A549 (cell line): Measurements from ENCODE around the gene PRMT9. TPM values are rescaled to one million over a fixed set of nuclear protein-coding genes. Genes with fewer than 3 reads are reported as not detected.

Experiments
- ATAC-seq, 2 experiments: fragments of 200-7000 bp in 1 of 2; fragments of >200 bp in 1 of 2; cut with Nextera tagmentation in 1 of 2; cut with Tn5 transposase in 1 of 2; 3 replicates each; pipeline versions ENCODE4 v1.8.0 to v1.9.1; 2018 to 2020; ENCODE audit warnings: mild to moderate bottlenecking in 1 of 2, moderate library complexity in 1 of 2
- CTCF ChIA-PET: fragments of 300-600 bp; sonication (Branson Sonifier 250); formaldehyde crosslinking; extraction: SDS; loops from one replicate; lab custom pipeline; 2021; ENCODE audit warnings: antibody characterized with exemption, inconsistent platforms; lab: Yijun Ruan, JAX
- POLR2A ChIA-PET: fragments of 350-600 bp; formaldehyde crosslinking; extraction: SDS; loops from one replicate; lab custom pipeline; 2021; ENCODE audit warnings: antibody characterized with exemption, inconsistent platforms; lab: Yijun Ruan, JAX
- DNase-seq, 2 experiments: peaks; one replicate each; pipeline versions ENCODE4 v3.0.0 to v3.0.0-alpha.2; 2011 to 2016; ENCODE audit warnings: low read depth in 1 of 2, low spot score in 1 of 2
- FAIRE-seq: peaks from 2 replicates; lab custom pipeline; 2011; peaks lifted over from hg19 to GRCh38; lab: Jason Lieb, UNC
- H3K27ac ChIP-seq, 2 experiments: fragments of >200 bp; sonication (Bioruptor Twin); formaldehyde crosslinking; 3 replicates each; pipeline ENCODE4 v1.5.1; 2016 to 2017
- H3K4me1 ChIP-seq: fragments of >200 bp; sonication (Bioruptor Twin); formaldehyde crosslinking; 3 replicates; pipeline ENCODE4 v1.6.1; 2016
- H3K4me2 ChIP-seq: fragments of >200 bp; sonication (Bioruptor Twin); formaldehyde crosslinking; 3 replicates; pipeline ENCODE4 v1.6.1; 2016
- H3K4me3 ChIP-seq: fragments of >200 bp; sonication (Bioruptor Twin); formaldehyde crosslinking; 3 replicates; pipeline ENCODE4 v1.5.1; 2016
- H3K9me3 ChIP-seq: fragments of >200 bp; sonication (Bioruptor Twin); formaldehyde crosslinking; 3 replicates; pipeline ENCODE4 v1.6.1; 2016
- CBX2 ChIP-seq: fragments of 200-600 bp; sonication (generic); IDR thresholded peaks from 2 replicates; pipeline ENCODE4 v1.6.1; 2016; ENCODE audit warnings: low read depth, mild to moderate bottlenecking, borderline replicate concordance
- CBX8 ChIP-seq: fragments of 200-600 bp; sonication (generic); IDR thresholded peaks from 2 replicates; pipeline ENCODE4 v1.6.1; 2016
- CHD4 ChIP-seq: fragments of 200-600 bp; sonication (generic); IDR thresholded peaks from 2 replicates; pipeline ENCODE4 v1.6.1; 2016; ENCODE audit warnings: antibody characterized with exemption, mild to moderate bottlenecking, borderline replicate concordance
- EHMT2 ChIP-seq: fragments of 200-600 bp; sonication (generic); IDR thresholded peaks from 2 replicates; pipeline ENCODE4 v1.6.1; 2016; ENCODE audit warnings: antibody characterized with exemption, low read depth, mild to moderate bottlenecking, moderate library complexity
- FOSB ChIP-seq: fragments of 250-450 bp; sonication (Bioruptor Pico); IDR thresholded peaks from 2 replicates; pipeline ENCODE4 v1.5.0; 2020; ENCODE audit warnings: mild to moderate bottlenecking, moderate library complexity
- FOSL2 ChIP-seq, 2 experiments: fragments of 450-650 bp in 1 of 2; fragments of >200 bp in 1 of 2; sonication (Bioruptor Twin) in 1 of 2; formaldehyde crosslinking; IDR thresholded peaks; 2 replicates each; pipeline versions ENCODE4 v1.5.0 to v1.6.1; 2016 to 2020; ENCODE audit warnings: mild to moderate bottlenecking in 1 of 2, moderate library complexity in 1 of 2
- HOXA7 ChIP-seq: fragments of 250-450 bp; sonication (Bioruptor Pico); IDR thresholded peaks from 2 replicates; pipeline ENCODE4 v1.5.0; 2020; ENCODE audit warnings: mild to moderate bottlenecking, moderate library complexity
- HOXB13 ChIP-seq: fragments of 250-450 bp; sonication (Bioruptor Pico); IDR thresholded peaks from 2 replicates; pipeline ENCODE4 v1.5.0; 2020; ENCODE audit warnings: low read depth, mild to moderate bottlenecking, moderate library complexity
- JUN ChIP-seq, 2 experiments: fragments of >200 bp; sonication (Bioruptor Twin); formaldehyde crosslinking; IDR thresholded peaks; 2 replicates in 1 of 2; 3 replicates in 1 of 2; pipeline ENCODE4 v1.6.1; 2016 to 2017
- KDM5A ChIP-seq: fragments of 200-600 bp; sonication (generic); IDR thresholded peaks from 2 replicates; pipeline ENCODE4 v1.6.1; 2016; ENCODE audit warnings: antibody characterized with exemption, mild to moderate bottlenecking
- MAFK ChIP-seq: fragments of 450-650 bp; IDR thresholded peaks from 2 replicates; pipeline ENCODE4 v1.6.1; 2014; ENCODE audit not compliant: partially characterized antibody
- MYC ChIP-seq: IDR thresholded peaks from 2 replicates; pipeline ENCODE4 v1.6.1; 2012; ENCODE audit warnings: mild to moderate bottlenecking, inconsistent platforms, low read length, improper control_type of control experiment, borderline replicate concordance
- POLR2AphosphoS2 ChIP-seq: conservative IDR thresholded peaks from 2 replicates; pipeline ENCODE4 v1.6.1; 2012; ENCODE audit warnings: low read length, improper control_type of control experiment, inconsistent platforms
- RARB ChIP-seq: fragments of 250-450 bp; sonication (Bioruptor Pico); IDR thresholded peaks from 2 replicates; pipeline ENCODE4 v1.8.0; 2021; ENCODE audit warnings: mild to moderate bottlenecking, moderate library complexity
- ZFP36 ChIP-seq: fragments of 450-650 bp; IDR thresholded peaks from 2 replicates; pipeline ENCODE4 v1.6.1; 2014; ENCODE audit warnings: borderline replicate concordance; ENCODE audit not compliant: partially characterized antibody
- ZNF302 ChIP-seq: fragments of 250-450 bp; sonication (Bioruptor Pico); IDR thresholded peaks from 2 replicates; pipeline ENCODE4 v1.9.0; 2021; ENCODE audit warnings: inconsistent platforms, mild to moderate bottlenecking, moderate library complexity
- WGBS: methylation state at CpG from one replicate; pipeline ENCODE4 v1.1.6; 2017; ENCODE audit errors: missing lambda C conversion rate; 5-methylcytosine and 5-hydroxymethylcytosine counted together
- polyA plus RNA-seq, 4 experiments: library from polyadenylated mRNA; depleted of rRNA in 3 of 4; stranded (reverse); fragments of >200 nt; fragmentation: RNase III in 1 of 4; extraction: RNeasy Plus Mini Kit Qiagen cat#74134 plus additional on column Dnase treatment in 1 of 4; gene quantifications; 2 replicates in 3 of 4; 3 replicates in 1 of 4; pipeline ENCODE4 v1.2.3, GENCODE V29; 2011 to 2017
- TF ChIP-seq, protein P1 (sequence below): fragments of 450-650 bp; IDR thresholded peaks from 2 replicates; pipeline ENCODE4 v1.6.1; 2014; ENCODE audit warnings: antibody characterized with exemption
- TF ChIP-seq, protein P2 (sequence below): fragments of >200 bp; sonication (Bioruptor Twin); formaldehyde crosslinking; IDR thresholded peaks from 3 replicates; pipeline ENCODE4 v1.6.1; 2016
- TF ChIP-seq, protein P3 (sequence below): fragments of 200-600 bp; sonication (generic); IDR thresholded peaks from 2 replicates; pipeline ENCODE4 v1.6.1; 2016; ENCODE audit warnings: antibody characterized with exemption, mild to moderate bottlenecking, moderate library complexity

PRMT9 gene
- polyA plus RNA-seq, 2 of the 4 experiments (the other 2 are of a cell fraction) = 2.8 to 6.3 TPM

DNA sequence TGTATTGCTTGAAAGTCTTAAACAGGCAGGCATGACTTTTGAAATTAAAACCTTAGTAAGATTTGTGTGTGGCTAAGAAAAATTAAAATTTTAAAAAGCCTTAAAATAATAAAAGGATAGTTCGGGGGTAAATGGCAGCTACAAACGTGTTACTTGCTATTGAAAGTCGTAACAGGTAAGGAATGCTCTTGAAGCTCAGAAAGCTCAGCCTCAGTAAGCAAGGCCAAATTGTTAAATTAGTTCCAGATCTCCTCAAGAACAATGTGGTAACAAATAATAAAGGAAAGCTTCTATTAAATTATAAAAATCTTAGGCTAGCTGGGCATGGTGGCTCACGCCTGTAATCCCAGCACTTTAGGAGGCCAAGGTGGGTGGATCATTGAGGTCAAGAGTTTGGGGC is 25.5 kb downstream of the PRMT9 start:
- ChIA-PET CTCF (no interaction called here), POLR2A (no interaction called here)
- TF ChIP-seq POLR2AphosphoS2 (no peak), HOXA7 (CRISPR knock-in tag) (no peak), KDM5A (no peak), ZFP36 (no peak), FOSL2 (IDR thresholded peaks at IDR 0.05) (no peak), FOSL2 (CRISPR knock-in tag; IDR thresholded peaks at IDR 0.05) (no peak), JUN (IDR thresholded peaks at IDR 0.05) (no peak), MAFK (no peak), FOSB (CRISPR knock-in tag) (no peak), HOXB13 (CRISPR knock-in tag) (no peak), CBX8 (no peak), MYC (no peak), ZNF302 (CRISPR knock-in tag) (no peak), CBX2 (no peak), CHD4 (no peak), EHMT2 (no peak)
- TF ChIP-seq, protein P1, sequence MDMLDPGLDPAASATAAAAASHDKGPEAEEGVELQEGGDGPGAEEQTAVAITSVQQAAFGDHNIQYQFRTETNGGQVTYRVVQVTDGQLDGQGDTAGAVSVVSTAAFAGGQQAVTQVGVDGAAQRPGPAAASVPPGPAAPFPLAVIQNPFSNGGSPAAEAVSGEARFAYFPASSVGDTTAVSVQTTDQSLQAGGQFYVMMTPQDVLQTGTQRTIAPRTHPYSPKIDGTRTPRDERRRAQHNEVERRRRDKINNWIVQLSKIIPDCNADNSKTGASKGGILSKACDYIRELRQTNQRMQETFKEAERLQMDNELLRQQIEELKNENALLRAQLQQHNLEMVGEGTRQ = no peak
- TF ChIP-seq, protein P2, sequence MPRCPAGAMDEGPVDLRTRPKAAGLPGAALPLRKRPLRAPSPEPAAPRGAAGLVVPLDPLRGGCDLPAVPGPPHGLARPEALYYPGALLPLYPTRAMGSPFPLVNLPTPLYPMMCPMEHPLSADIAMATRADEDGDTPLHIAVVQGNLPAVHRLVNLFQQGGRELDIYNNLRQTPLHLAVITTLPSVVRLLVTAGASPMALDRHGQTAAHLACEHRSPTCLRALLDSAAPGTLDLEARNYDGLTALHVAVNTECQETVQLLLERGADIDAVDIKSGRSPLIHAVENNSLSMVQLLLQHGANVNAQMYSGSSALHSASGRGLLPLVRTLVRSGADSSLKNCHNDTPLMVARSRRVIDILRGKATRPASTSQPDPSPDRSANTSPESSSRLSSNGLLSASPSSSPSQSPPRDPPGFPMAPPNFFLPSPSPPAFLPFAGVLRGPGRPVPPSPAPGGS = no peak
- TF ChIP-seq, protein P3, sequence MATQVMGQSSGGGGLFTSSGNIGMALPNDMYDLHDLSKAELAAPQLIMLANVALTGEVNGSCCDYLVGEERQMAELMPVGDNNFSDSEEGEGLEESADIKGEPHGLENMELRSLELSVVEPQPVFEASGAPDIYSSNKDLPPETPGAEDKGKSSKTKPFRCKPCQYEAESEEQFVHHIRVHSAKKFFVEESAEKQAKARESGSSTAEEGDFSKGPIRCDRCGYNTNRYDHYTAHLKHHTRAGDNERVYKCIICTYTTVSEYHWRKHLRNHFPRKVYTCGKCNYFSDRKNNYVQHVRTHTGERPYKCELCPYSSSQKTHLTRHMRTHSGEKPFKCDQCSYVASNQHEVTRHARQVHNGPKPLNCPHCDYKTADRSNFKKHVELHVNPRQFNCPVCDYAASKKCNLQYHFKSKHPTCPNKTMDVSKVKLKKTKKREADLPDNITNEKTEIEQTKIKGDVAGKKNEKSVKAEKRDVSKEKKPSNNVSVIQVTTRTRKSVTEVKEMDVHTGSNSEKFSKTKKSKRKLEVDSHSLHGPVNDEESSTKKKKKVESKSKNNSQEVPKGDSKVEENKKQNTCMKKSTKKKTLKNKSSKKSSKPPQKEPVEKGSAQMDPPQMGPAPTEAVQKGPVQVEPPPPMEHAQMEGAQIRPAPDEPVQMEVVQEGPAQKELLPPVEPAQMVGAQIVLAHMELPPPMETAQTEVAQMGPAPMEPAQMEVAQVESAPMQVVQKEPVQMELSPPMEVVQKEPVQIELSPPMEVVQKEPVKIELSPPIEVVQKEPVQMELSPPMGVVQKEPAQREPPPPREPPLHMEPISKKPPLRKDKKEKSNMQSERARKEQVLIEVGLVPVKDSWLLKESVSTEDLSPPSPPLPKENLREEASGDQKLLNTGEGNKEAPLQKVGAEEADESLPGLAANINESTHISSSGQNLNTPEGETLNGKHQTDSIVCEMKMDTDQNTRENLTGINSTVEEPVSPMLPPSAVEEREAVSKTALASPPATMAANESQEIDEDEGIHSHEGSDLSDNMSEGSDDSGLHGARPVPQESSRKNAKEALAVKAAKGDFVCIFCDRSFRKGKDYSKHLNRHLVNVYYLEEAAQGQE = no peak
- Histone ChIP-seq H3K4me1 (no peaks in the 10 kb centered on the region), H3K4me2 (no peak overlapping the region), H3K9me3 (no peaks in the 10 kb centered on the region), H3K4me3 (no peak overlapping the region), H3K27ac (no peak overlapping the region)
- 96% methylated on average over 4 of the region's 4 CpGs for WGBS
- FAIRE-seq = no peak
- DNase-seq = no peak
- no peak for ATAC-seq

DNA sequence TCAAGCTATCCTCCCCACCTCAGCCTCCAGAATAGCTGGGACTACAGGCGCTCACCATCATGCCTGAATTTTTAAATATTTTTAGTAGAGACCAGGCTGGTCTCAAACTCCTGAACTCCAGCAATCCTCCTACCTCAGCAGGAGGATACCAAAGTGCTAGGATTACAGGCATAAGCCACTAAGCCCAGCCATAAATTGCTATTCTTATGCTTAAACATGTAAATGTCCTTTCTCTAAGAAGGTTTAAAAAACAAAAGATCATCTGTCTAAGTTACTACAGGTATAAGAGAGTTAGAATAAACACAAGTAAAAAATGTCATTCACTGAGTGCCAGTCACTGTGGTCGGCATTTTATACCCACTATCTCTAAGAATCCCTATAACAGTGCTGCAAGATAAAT is 28.3 kb downstream of the PRMT9 start:
- Histone ChIP-seq H3K4me1 (no peaks in the 10 kb centered on the region), H3K4me3 (no peak overlapping the region), H3K9me3 (no peaks in the 10 kb centered on the region), H3K4me2 (no peak overlapping the region), H3K27ac (no peak overlapping the region)
- ChIA-PET POLR2A (no interaction called here), CTCF (no interaction called here)
- ATAC-seq (no peak), DNase-seq (no peak), FAIRE-seq (no peak)
- TF ChIP-seq FOSL2 (IDR thresholded peaks at IDR 0.05) (no peak), FOSL2 (CRISPR knock-in tag; IDR thresholded peaks at IDR 0.05) (no peak), RARB (no peak)
- 98% methylated on average over 2 of the region's 2 CpGs for WGBS
